Mesenchymal stem cell (in vitro differentiated cells and primary cell): ENCODE measurements around the gene METTL16.
"Not testable (repeated sequence)": the region's sequence is repeated elsewhere in the genome, so short reads cannot be mapped to it uniquely, and the experiment has no call there.

Experiments used
- DNase-seq: peaks from one replicate; pipeline ENCODE4 v3.0.0-alpha.2; 2013
- H2AFZ ChIP-seq: one replicate; pipeline ENCODE4 v1.6.1; 2013; ENCODE audit warnings: low read depth, mild to moderate bottlenecking, control low read depth, inconsistent platforms, low read length, moderate library complexity
- H2AK5ac ChIP-seq: 2 replicates; pipeline ENCODE4 v1.6.1; 2013; ENCODE audit warnings: low read length, moderate library complexity, mild to moderate bottlenecking, inconsistent platforms; ENCODE audit not compliant: severe bottlenecking
- H2BK120ac ChIP-seq: one replicate; pipeline ENCODE4 v1.6.1; 2013; ENCODE audit warnings: low read depth, mild to moderate bottlenecking, inconsistent platforms, low read length, moderate library complexity
- H2BK12ac ChIP-seq, 2 experiments: one replicate each; pipeline ENCODE4 v1.6.1; 2013; ENCODE audit warnings: inconsistent platforms in 2 of 2, low read length in 2 of 2, mild to moderate bottlenecking in 2 of 2, moderate library complexity in 2 of 2, control low read depth in 1 of 2
- H2BK15ac ChIP-seq: one replicate; pipeline ENCODE4 v1.6.1; 2013; ENCODE audit warnings: mild to moderate bottlenecking, low read depth, inconsistent platforms; ENCODE audit not compliant: poor library complexity, severe bottlenecking
- H2BK5ac ChIP-seq: 2 replicates; pipeline ENCODE4 v1.6.1; 2013; ENCODE audit warnings: low read depth, mild to moderate bottlenecking, low read length, control low read depth, inconsistent platforms; ENCODE audit not compliant: poor library complexity, severe bottlenecking
- H3K14ac ChIP-seq, 2 experiments: one replicate each; pipeline ENCODE4 v1.6.1; 2013; ENCODE audit warnings: inconsistent platforms in 2 of 2, low read length in 2 of 2, control low read depth in 1 of 2, mild to moderate bottlenecking in 1 of 2, moderate library complexity in 1 of 2
- H3K18ac ChIP-seq, 2 experiments: one replicate each; pipeline ENCODE4 v1.6.1; 2013; ENCODE audit warnings: inconsistent platforms in 2 of 2, low read length in 2 of 2, control low read depth in 1 of 2, low read depth in 1 of 2, mild to moderate bottlenecking in 1 of 2
- H3K23ac ChIP-seq, 2 experiments: one replicate each; pipeline ENCODE4 v1.6.1; 2013; ENCODE audit warnings: inconsistent platforms in 2 of 2, low read length in 2 of 2, mild to moderate bottlenecking in 2 of 2, moderate library complexity in 2 of 2, control low read depth in 1 of 2
- H3K27ac ChIP-seq: 2 replicates; pipeline ENCODE4 v1.5.1; 2013; ENCODE audit warnings: mild to moderate bottlenecking, moderate library complexity, low read length, control low read depth, inconsistent platforms; ENCODE audit not compliant: poor library complexity, severe bottlenecking
- H3K27me3 ChIP-seq, 2 experiments: 2 replicates each; pipeline versions ENCODE4 v1.6.1 to v1.7.0; 2013; ENCODE audit warnings: low read length in 2 of 2, mild to moderate bottlenecking in 2 of 2, moderate library complexity in 2 of 2, control low read depth in 1 of 2, inconsistent platforms in 1 of 2; ENCODE audit not compliant: control insufficient read depth in 1 of 2, insufficient read depth in 1 of 2
- H3K36me3 ChIP-seq, 2 experiments: 2 replicates each; pipeline versions ENCODE4 v1.6.1 to v1.7.0; 2013; ENCODE audit warnings: low read length in 2 of 2, control low read depth in 1 of 2, inconsistent platforms in 1 of 2, low read depth in 1 of 2, mild to moderate bottlenecking in 1 of 2; ENCODE audit not compliant: insufficient read depth in 2 of 2, control insufficient read depth in 1 of 2
- H3K4ac ChIP-seq, 2 experiments: one replicate each; pipeline ENCODE4 v1.6.1; 2013; ENCODE audit warnings: inconsistent platforms in 2 of 2, low read length in 2 of 2, mild to moderate bottlenecking in 2 of 2, moderate library complexity in 2 of 2, control low read depth in 1 of 2, low read depth in 1 of 2
- H3K4me1 ChIP-seq: 2 replicates; pipeline ENCODE4 v1.6.1; 2013; ENCODE audit warnings: low read depth, low read length, control low read depth; ENCODE audit not compliant: control insufficient read depth, insufficient read depth
- H3K4me2 ChIP-seq: 2 replicates; pipeline ENCODE4 v1.6.1; 2013; ENCODE audit warnings: low read length, mild to moderate bottlenecking, inconsistent platforms; ENCODE audit not compliant: poor library complexity, severe bottlenecking
- H3K4me3 ChIP-seq, 2 experiments: 2 replicates each; pipeline versions ENCODE4 v1.5.1 to v1.7.0; 2013; ENCODE audit warnings: low read length in 2 of 2, mild to moderate bottlenecking in 2 of 2, control low read depth in 1 of 2, low read depth in 1 of 2; ENCODE audit not compliant: insufficient read depth in 1 of 2
- H3K79me1 ChIP-seq: replicated peaks from 2 replicates; pipeline ENCODE4 v1.6.1; 2013; ENCODE audit warnings: mild to moderate bottlenecking, control low read depth, low read length, inconsistent platforms; ENCODE audit not compliant: poor library complexity, severe bottlenecking
- H3K9ac ChIP-seq: 2 replicates; pipeline ENCODE4 v1.7.0; 2013; ENCODE audit warnings: mild to moderate bottlenecking, low read length, moderate library complexity
- H3K9me3 ChIP-seq: 2 replicates; pipeline ENCODE4 v1.7.0; 2013; ENCODE audit warnings: mild to moderate bottlenecking, low read length; ENCODE audit not compliant: control insufficient read depth
- H4K8ac ChIP-seq: one replicate; pipeline ENCODE4 v1.6.1; 2013; ENCODE audit warnings: inconsistent platforms, mild to moderate bottlenecking, low read length, moderate library complexity
- H4K91ac ChIP-seq: one replicate; pipeline ENCODE4 v1.6.1; 2013; ENCODE audit warnings: mild to moderate bottlenecking, low read length, inconsistent platforms
- WGBS: methylation state at CpG from one replicate; pipeline ENCODE4 v1.1.7; 2013; ENCODE audit warnings: mixed read lengths; 5-methylcytosine and 5-hydroxymethylcytosine counted together

METTL16 gene

GRCh38 chr17:2532146-2532720 is 20.5 kb upstream of the METTL16 start:
- Histone ChIP-seq H3K14ac (no peak overlapping the region), H3K27me3 (peaks cover 0 to 6% of the 10 kb centered on the region in 2 experiments), H3K4me3 (no peak overlapping the region), H2BK12ac (no peak overlapping the region), H3K36me3 (no peaks in the 10 kb centered on the region), H3K9me3 (no peaks in the 10 kb centered on the region), H3K4ac (no peak overlapping the region), H3K18ac (no peak overlapping the region), H2BK15ac (no peak overlapping the region), H3K27ac (no peak overlapping the region), H3K79me1 (no peaks in the 10 kb centered on the region), H3K23ac (no peak overlapping the region), H3K4me2 (no peak overlapping the region), H2AK5ac (no peak overlapping the region), H2BK120ac (no peak overlapping the region), H4K8ac (no peak overlapping the region), H4K91ac (no peak overlapping the region), H3K9ac (no peak overlapping the region), H2AFZ (no peak overlapping the region), H2BK5ac (no peak overlapping the region), H3K4me1 (no peaks in the 10 kb centered on the region)
- 96% methylated on average over 37 of the region's 37 CpGs for WGBS
- DNase-seq, result no peak

GRCh38 chr17:2531243-2531954 is 19.7 kb upstream of the METTL16 start:
- H3K4me1 ChIP-seq, H3K79me1 ChIP-seq, H3K9me3 ChIP-seq, DNase-seq, H2BK120ac ChIP-seq, H3K23ac ChIP-seq, H2BK5ac ChIP-seq, H2AK5ac ChIP-seq, H3K4ac ChIP-seq, H4K8ac ChIP-seq, H4K91ac ChIP-seq, H3K9ac ChIP-seq, H3K4me2 ChIP-seq, H3K27ac ChIP-seq, H3K27me3 ChIP-seq, H2BK12ac ChIP-seq, H2BK15ac ChIP-seq, H2AFZ ChIP-seq, H3K14ac ChIP-seq, H3K18ac ChIP-seq, H3K4me3 ChIP-seq, H3K36me3 ChIP-seq: not testable (repeated sequence)
- whole genome bisulfite sequencing, result 92% methylated on average over 6 of the region's 9 CpGs

GRCh38 chr17:2521775-2522410 is 10.2 kb upstream of the METTL16 start:
- DNase-seq, H3K36me3 ChIP-seq, H3K27me3 ChIP-seq, H2BK120ac ChIP-seq, H2AK5ac ChIP-seq, H2BK12ac ChIP-seq, H3K23ac ChIP-seq, H2AFZ ChIP-seq, H3K79me1 ChIP-seq, H3K9ac ChIP-seq, H4K8ac ChIP-seq, H3K4me3 ChIP-seq, H3K27ac ChIP-seq, H3K4me1 ChIP-seq, H2BK5ac ChIP-seq, H3K4me2 ChIP-seq, H3K4ac ChIP-seq, H2BK15ac ChIP-seq, H3K9me3 ChIP-seq, H3K14ac ChIP-seq, H4K91ac ChIP-seq, H3K18ac ChIP-seq: not testable (repeated sequence)
- 95% methylated on average over 13 of the region's 15 CpGs for WGBS

GRCh38 chr17:2521257-2521656 is 9.6 kb upstream of the METTL16 start:
- Histone ChIP-seq H3K4ac (no peak overlapping the region), H3K4me3 (no peak overlapping the region), H3K18ac (no peak overlapping the region), H3K27me3 (no peaks in the 10 kb centered on the region), H3K4me2 (no peak overlapping the region), H2BK15ac (no peak overlapping the region), H4K8ac (no peak overlapping the region), H2AFZ (no peak overlapping the region), H2BK12ac (no peak overlapping the region), H2BK5ac (no peak overlapping the region), H3K9me3 (no peaks in the 10 kb centered on the region), H3K27ac (no peak overlapping the region), H4K91ac (no peak overlapping the region), H2BK120ac (no peak overlapping the region), H3K36me3 (no peaks in the 10 kb centered on the region), H3K79me1 (no peaks in the 10 kb centered on the region), H3K9ac (no peak overlapping the region), H3K4me1 (no peaks in the 10 kb centered on the region), H3K23ac (no peak overlapping the region), H2AK5ac (no peak overlapping the region), H3K14ac (no peak overlapping the region)
- WGBS, result 90% methylated on average over 5 of the region's 5 CpGs
- DNase-seq, result no peak
